Breast epithelium (tissue), 4 donors: ENCODE data around the gene ABCA4. TPM values are rescaled to one million over a fixed set of nuclear protein-coding genes. Genes with fewer than 3 reads are reported as not detected.

Experiments used
- DNase-seq, 2 donors: peaks; one replicate each; pipeline ENCODE4 v3.0.0-alpha.2; 2019; ENCODE audit warnings: low spot score in 2 of 2
- H3K27ac ChIP-seq, 2 donors: fragments of 200-600 bp; sonication (generic) in 1 of 2; one replicate each; pipeline ENCODE4 v1.5.1; 2016 to 2019; ENCODE audit warnings: mild to moderate bottlenecking in 1 of 2
- H3K27me3 ChIP-seq, 2 donors: fragments of 200-600 bp; sonication (generic) in 1 of 2; one replicate each; pipeline versions ENCODE4 v1.5.1 to v1.6.0; 2017 to 2019; ENCODE audit warnings: control low read depth in 1 of 2, mild to moderate bottlenecking in 1 of 2
- H3K36me3 ChIP-seq: fragments of 200-600 bp; one replicate; pipeline ENCODE4 v1.5.1; 2019
- H3K4me1 ChIP-seq, 2 donors: fragments of 200-600 bp; sonication (generic); one replicate each; pipeline ENCODE4 v1.5.1; 2016 to 2019; ENCODE audit warnings: control low read depth in 1 of 2
- H3K4me3 ChIP-seq, 3 donors: fragments of 200-600 bp; sonication (generic); 1 replicate in 2 of 3; 2 replicates in 1 of 3; pipeline ENCODE4 v1.5.1; 2016 to 2019; ENCODE audit warnings: mild to moderate bottlenecking in 3 of 3, moderate library complexity in 2 of 3
- H3K9me3 ChIP-seq, 2 donors: fragments of 200-600 bp; sonication (generic) in 1 of 2; one replicate each; pipeline ENCODE4 v1.5.1; 2016 to 2019; ENCODE audit warnings: control low read depth in 1 of 2
- CTCF ChIP-seq, 3 donors: fragments of 450-650 bp; IDR thresholded peaks; one replicate each; pipeline ENCODE4 v1.5.1; 2016 to 2017; ENCODE audit warnings: antibody characterized with exemption in 3 of 3, mild to moderate bottlenecking in 3 of 3, moderate library complexity in 3 of 3
- POLR2A ChIP-seq: fragments of 450-650 bp; IDR thresholded peaks from one replicate; pipeline ENCODE4 v1.6.1; 2016; ENCODE audit warnings: antibody characterized with exemption, mild to moderate bottlenecking, moderate library complexity
- POLR2AphosphoS5 ChIP-seq, 3 donors: sonication (generic); formaldehyde crosslinking; IDR thresholded peaks; one replicate each; pipeline ENCODE4 v1.6.1; 2017; ENCODE audit warnings: antibody characterized with exemption in 3 of 3
- intact Hi-C: fragments of 100-400 bp; cut with DNase I; formaldehyde crosslinking; loops from one replicate; pipeline ENCODE4 v1.15.1; 2023; ENCODE audit warnings: low total_unique reads
- total RNA-seq, 3 donors: library from RNA; depleted of rRNA; stranded (reverse); fragments of >200 nt; gene quantifications; one replicate each; pipeline ENCODE4 v1.1.0, GENCODE V29; 2016

ABCA4 gene
- total RNA-seq, 3 donors from 2014 or later: 0.16 to 3.5 (median 1.3) TPM

GRCh38 chr1:93981274-93981667, 139.7 kb downstream of the ABCA4 start:
- no peaks in the 10 kb centered on the region for H3K36me3 ChIP-seq
- intact Hi-C loops: no loop called here
- H3K9me3 ChIP-seq: no peaks in the 10 kb centered on the region
- H3K4me1 ChIP-seq: peaks cover 3 to 8% of the 10 kb centered on the region in 2 donors
- H3K27me3 ChIP-seq: no peaks in the 10 kb centered on the region
- no peak for TF ChIP-seq CTCF (IDR thresholded peaks at IDR 0.05)
- no peak for TF ChIP-seq POLR2AphosphoS5 (IDR thresholded peaks at IDR 0.05)
- TF ChIP-seq POLR2A: no peak
- DNase-seq: no peak
- peak overlapping the region in 1 of 2 donors; percentile 82 for H3K27ac ChIP-seq
- no peak overlapping the region for H3K4me3 ChIP-seq

DNA sequence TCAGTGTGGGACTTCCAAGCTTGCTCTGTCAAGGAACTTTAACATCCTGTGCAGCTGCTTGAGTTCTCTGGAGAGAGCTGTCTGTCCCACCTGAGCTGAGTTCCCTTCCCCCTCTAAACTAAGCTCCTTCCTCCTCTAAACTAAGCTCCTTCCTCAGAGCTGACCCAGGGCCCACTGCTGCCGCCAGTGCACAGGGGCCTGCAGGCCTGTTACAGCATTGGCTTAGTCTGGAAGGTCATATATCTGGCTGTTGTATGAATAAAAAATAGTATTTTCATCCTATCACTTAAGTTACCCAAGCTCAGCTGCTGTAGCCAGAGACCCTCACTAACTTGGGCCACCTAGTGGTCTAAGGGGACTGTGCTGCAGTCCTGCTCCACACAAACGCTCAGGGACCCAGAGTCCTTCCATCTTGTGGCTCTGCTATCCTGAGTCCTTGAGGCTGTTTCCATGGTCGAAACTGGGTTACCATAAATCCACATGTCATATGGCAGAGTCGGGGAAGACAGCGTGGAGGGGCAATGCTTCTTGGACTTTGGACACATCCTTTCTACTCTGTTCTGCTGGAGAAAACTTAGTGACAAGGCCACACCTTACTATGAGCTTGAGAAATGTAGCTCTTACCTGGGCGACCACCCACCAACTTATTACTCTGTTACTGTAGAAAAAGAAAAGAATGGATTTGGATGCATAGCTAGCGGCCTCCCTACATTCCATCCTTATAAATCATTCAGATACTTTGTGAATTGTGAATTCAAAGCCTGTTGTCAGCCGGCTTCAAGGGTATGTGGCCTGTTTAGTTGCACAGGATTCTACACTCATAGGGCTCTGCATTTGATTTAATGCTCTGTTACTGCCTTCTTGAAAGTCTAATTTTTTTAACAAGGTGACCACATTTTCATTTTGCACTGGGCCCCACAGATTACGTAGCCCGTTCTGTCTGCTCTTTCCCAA, 140.4 kb downstream of the ABCA4 start:
- no peak for DNase-seq
- Histone ChIP-seq H3K4me3 (no peak overlapping the region), H3K4me1 (peaks cover 3 to 8% of the 10 kb centered on the region in 2 donors), H3K36me3 (no peaks in the 10 kb centered on the region), H3K27me3 (no peaks in the 10 kb centered on the region), H3K27ac (peak overlapping the region; percentile 78 to 82), H3K9me3 (no peaks in the 10 kb centered on the region)
- TF ChIP-seq POLR2AphosphoS5 (IDR thresholded peaks at IDR 0.05) (no peak), CTCF (IDR thresholded peaks at IDR 0.05) (no peak), POLR2A (no peak)
- intact Hi-C loops: no loop called here

- Histone ChIP-seq H3K27ac (peak overlapping the region; percentile 78 to 82), H3K27me3 (no peaks in the 10 kb centered on the region), H3K36me3 (no peaks in the 10 kb centered on the region), H3K4me3 (no peak overlapping the region), H3K9me3 (no peaks in the 10 kb centered on the region), H3K4me1 (peaks cover 3 to 8% of the 10 kb centered on the region in 2 donors)
- intact Hi-C loops: no loop called here
- TF ChIP-seq CTCF (IDR thresholded peaks at IDR 0.05) (no peak), POLR2AphosphoS5 (IDR thresholded peaks at IDR 0.05) (no peak), POLR2A (no peak)
- peak in 1 of 2 donors; percentile 44 for DNase-seq
These were observed 141.1 kb downstream of the ABCA4 start for GRCh38 chr1:93979718-93980319.

GRCh38 chr1:93979040-93979717, 141.8 kb downstream of the ABCA4 start:
- H3K4me3 ChIP-seq: no peak overlapping the region
- no peaks in the 10 kb centered on the region for H3K27me3 ChIP-seq
- no peaks in the 10 kb centered on the region for H3K9me3 ChIP-seq
- intact Hi-C loops: no loop called here
- H3K27ac ChIP-seq: peak overlapping the region; percentile 78 to 82
- DNase-seq: peak in 1 of 2 donors; percentile 75
- TF ChIP-seq POLR2A (no peak), CTCF (IDR thresholded peaks at IDR 0.05) (no peak), POLR2AphosphoS5 (IDR thresholded peaks at IDR 0.05) (no peak)
- H3K4me1 ChIP-seq: peaks cover 3 to 8% of the 10 kb centered on the region in 2 donors
- no peaks in the 10 kb centered on the region for H3K36me3 ChIP-seq
